ENCODE results near the gene MMP24OS.
"Not testable (repeated sequence)": the region's sequence is repeated elsewhere in the genome, so short reads cannot be mapped to it uniquely, and the experiment has no call there.

MMP24OS gene

DNA sequence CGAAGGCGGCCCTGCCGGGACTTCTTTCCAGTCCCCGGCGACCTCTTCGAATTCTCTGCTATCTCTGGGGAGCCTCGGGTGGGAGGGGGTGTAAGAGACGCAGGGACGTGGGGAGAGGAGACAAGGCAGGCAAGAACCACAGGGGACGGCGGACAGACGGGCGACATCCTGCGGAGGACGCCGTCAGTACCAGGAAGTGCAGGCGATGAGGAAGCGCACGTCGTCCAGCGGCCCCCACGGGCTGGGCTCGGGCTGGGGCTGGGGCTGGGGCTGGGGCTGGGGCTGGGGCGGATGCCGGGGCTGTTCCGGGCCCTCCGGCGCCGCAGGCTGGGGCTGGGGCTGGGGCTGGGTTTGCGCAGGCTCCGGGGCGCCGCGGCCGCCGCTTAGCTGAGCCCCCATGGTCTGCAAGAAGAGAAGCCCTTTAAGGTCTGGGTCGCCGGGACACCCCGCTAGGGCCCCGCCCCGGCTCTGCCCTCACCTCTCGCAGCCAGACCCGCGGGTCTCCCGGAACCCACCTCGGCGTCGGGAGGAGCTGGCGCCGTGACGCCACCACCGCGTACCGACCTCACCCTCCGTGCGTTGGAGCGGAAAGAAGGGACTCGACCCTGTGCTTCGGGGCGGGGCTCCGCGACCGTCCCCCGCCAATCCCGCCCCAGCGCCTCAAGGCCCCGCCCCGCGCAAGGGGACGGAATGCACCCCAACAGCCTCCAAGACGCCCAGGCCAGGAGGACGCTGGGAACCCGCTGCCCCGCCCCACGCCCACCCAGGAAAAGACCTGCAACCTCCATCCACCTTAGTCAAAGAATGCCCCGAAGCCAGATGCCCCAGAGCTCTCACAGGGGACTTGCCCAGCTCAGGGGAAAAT is at the start of gene MMP24OS:
TSS of gene MMP24OS (minus strand) at position 592 of the 865 bp plus-strand sequence. CDS start at position 399, 193 bp downstream.
- DNase-seq (ENCODE audit: low read depth, low spot score) = peak; percentile 41

DNA sequence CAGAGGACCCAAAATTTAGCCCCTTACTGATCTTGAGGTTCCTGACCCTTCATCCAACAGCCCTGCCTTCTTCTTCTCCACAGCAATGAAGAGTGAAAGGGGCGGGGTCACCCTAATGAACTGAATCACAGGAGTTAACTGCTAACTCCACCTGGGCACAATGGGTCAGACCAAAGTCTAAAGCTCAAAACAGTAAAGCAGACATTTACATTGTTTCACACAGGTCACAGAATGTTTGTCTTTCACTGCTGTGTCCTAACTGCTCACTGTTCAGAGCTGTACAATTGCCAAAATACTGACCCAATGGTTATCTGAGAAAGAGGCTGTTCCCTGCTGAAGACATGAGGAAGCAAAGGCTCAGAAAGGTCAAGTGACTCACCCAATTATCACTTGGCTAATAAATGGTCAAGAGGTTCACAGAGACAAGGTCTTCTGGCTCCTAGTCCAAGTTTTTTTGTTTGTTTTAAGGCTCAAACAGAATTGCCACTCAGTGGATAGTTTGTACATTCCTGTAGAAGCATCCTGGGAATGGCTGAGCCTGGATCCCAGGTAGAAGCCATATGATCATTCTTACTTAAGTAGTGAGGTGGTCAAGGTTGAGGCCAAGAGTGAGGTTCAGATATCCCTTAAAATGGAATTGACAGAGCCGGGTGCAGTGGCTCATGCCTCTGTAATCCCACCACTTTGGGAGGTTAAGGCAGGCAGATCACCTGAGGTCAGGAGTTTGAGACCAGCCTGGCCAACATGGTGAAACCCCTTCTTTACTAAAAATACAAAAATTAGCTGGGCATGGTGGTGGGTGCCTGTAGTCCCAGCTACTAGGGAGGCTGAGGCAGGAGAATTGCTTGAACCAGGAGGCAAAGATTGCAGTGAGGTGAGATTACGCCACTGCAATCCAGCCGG is 49.4 kb upstream of the MMP24OS start:
- no peak for DNase-seq (ENCODE audit: low read depth, low spot score)

DNA sequence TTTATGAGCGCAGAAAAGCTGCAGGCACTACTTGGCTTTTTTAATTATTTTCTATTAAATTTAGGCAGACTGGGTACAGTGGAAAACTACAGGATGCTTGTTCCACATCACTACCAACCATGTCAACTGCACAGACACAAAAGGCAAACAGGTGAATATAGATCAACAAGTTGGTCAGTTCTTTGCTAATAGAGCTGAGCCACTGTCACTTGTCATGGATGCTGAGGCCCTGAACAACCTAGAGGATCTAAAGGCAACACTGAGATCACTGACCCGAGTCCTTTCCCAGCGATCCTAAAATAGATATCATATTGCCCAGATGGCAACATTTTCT is 48.8 kb upstream of the MMP24OS start:
- DNase-seq (ENCODE audit: low read depth, low spot score) = no peak

DNA sequence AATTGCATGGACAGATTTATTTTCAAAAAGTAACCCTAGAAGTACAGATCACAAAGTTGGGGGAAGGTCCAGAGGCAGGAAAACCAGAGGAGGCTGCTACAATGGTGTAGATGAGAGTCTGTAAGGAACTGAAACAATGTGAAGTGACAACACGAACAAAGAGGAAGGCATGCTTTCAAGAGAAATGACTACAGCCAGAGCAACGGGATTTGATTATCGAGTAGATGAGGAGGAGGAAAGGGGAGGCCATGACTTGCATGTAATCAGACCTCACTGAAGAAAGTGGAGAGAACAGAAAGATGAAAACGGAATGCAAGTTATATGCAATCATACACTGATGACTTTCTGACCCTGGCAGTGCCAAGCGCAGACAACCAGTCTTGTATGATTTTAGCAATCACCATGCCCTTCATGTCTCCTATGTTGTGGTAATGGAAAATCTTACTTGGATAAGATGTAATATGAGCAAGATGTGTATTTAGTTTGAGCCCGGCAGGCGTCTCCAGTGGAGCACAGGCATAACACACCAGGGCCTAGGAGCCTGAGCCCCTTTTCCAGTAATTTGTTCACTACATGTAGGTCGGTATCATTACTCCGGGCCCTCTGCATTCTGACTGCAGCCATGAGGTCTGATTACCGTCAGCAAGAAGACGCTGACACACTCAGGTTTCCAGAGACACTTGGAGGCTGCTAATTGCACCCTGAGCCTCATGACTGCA is 48.3 kb upstream of the MMP24OS start:
- DNase-seq (ENCODE audit: low read depth, low spot score) = no peak

DNA sequence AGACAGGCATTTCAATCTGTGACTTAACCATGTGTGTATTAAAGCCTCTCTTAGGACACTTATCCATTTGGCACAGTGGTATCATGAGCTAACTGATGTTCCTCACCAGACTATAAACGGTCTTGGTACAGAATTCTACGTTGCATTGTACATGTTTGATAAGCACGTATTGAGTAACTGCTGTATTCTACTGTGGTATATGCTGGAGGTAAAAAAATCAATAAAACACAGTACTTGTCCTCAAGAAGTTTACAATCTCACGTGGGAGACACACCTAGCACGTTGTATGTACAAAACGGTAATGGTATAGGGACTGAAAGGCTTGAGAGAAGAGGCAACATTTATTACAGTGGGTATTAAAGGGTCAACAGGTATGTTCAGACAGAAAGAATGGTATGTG is 47.5 kb upstream of the MMP24OS start:
- DNase-seq (ENCODE audit: low read depth, low spot score) = no peak

DNA sequence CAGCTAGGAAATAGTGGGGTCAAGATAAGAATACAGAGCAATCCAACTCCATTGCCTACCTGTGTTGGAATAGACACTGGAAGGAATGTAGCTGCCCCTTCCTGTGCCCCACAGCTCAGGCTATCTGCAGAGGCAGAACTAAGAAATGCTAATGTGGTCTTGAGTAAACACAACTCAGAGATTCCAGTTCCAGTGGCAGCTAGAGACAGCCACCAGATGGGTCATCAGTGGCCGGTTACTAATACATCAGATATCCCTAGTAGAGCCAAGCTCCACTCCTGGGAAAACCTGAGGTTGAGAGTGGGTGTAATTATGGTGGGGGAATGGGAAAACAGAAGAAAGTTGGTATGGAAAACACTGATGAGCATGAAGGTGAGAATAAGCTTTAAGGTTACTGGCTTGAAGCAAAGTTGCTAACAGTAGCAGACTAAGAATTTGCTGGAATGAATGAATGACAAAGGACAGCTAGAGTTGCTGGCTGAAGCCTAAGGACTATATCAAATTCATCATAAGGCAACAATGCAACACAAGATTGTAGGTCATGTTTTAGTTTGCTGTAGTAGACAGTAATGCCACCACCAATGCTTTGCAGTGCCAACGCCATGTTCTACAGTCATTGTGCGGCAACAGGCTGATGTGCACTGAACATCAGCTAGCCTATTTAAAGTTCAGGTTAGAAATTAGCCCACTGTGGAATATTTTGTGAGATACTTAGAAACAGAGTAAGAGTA is 42.6 kb upstream of the MMP24OS start:
- no peak for DNase-seq (ENCODE audit: low read depth, low spot score)

DNA sequence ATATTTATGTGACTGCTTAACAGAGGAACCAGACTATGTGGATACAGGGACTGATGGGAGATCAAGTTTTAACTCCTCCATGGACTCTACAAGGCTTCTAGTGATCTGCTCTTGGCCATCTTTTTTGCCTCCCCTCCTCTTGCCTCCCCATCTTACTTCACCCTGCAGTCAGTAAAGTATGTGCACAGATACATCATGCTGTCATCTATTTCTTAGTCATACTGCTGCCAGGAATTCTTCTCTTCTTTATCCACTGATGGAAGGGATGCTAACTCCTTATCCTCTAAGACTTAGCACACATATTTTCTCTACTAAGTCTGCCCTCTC is 41.9 kb upstream of the MMP24OS start:
- no peak for DNase-seq (ENCODE audit: low read depth, low spot score)

DNA sequence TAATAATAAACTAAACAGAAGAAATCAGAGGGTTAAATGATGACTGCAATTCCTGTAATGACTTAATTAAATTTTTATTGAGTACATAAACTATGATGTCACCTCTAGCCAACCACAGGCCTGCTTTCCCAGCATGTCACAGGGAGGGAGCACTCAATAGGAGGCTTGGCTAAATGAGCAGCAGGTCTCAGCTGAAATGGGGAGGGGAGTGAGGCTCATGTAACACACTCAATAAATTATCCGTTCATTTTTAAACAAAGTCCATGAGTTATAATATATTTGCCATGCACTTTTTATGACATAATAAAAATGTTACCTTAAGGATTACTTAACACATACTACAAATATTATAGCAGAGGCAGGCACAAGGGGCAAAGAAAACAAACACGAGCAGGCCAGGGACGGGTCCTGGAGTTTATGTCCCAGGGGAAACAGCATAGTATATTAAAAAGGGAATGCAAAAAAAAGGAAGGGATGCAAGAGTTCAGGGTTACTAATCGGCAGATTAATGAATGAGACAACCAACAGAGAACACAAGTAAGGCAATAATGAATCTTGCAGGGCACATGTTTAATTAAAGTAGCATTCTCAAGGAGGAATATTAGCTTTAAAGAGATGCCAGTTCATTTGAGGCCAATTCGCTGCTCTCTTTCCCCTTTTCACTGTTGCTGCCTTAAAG is 41.4 kb upstream of the MMP24OS start:
- DNase-seq (ENCODE audit: low read depth, low spot score) = no peak

DNA sequence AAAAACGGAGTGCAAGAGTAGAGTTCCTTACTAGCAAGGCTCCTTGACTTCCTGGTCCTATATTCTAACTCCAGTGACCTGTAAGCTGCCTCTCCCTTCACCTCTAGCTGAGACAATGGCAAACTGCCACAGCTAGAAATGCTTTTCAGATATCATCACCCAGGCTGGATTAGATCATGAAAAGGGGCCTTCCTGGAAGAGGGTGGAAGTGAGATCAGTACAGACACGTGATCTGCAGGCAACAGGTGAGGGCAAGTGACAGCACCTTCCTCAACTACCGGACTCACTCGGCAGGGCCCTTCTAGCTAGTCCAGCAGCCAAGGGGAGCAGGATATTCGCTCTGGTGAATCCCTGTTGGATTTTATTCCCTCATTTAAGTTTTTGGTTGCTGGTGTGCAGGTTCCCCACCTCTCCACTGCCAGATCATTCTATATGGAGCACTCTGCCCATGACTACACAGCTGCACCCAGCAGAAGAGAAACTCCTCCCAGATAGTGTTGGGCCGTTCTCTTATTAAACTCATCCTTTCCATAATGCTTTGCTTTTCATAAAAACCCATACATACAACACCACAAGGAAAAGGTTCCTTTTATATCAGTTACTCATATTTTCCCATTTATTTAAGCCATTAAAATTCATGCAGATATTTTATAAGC is 40.7 kb upstream of the MMP24OS start:
- no peak for DNase-seq (ENCODE audit: low read depth, low spot score)

DNA sequence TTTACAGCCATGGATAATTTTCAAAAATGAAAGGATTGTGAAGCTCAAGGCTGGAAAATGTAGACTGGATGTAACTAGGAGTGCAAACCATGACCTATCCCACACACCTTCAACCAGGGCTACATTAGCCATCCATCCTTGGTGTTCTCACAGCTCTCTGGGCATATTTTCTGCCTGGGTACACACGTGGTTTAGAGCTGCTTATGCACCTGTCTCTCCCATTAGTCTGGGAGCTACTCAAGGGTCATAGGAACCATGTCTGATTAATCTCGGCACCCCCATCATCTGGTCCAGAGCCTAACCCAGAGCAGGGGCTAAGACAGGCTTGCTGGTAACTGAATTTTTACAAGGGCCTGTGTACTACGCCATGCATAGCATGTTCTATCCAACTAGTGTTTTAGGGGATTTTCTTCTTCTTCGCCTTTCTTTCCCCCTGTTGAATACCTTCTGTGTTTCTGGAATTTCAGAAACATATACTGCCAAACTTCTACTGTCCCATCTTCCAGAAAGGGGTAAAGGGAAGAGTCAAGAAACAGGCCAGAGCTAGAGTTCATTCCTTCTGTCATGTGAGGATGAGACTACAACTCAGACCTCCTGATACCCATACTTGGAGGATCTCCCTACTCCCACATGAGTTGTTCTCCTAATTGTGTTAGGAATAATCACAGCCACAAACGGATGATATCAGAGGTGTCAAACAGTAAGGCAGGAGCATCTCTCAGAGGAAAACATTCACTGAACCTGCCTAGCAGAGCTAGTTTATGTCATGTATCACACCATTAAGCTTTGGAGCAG is 39.7 kb upstream of the MMP24OS start:
- no peak for DNase-seq (ENCODE audit: low read depth, low spot score)

DNA sequence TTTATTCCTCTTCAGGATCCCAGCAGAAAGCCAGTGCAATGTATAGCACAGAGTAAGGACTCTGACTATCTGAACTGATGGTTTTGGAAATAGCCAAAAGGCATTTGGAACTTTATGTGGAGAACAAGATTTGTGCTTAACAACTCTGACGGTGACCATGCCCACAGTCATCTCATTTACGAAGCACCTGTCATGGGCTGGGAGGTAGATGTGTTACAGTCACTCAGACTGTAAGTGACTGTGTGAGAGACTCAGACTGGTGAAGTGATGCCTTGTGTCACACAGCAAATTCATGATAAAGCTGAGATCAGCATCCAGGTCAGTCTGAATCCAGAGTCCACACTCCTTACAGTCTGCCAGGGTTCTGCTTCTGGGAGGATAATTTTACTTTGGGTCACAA is 38.2 kb upstream of the MMP24OS start:
- DNase-seq (ENCODE audit: low read depth, low spot score) = no peak

DNA sequence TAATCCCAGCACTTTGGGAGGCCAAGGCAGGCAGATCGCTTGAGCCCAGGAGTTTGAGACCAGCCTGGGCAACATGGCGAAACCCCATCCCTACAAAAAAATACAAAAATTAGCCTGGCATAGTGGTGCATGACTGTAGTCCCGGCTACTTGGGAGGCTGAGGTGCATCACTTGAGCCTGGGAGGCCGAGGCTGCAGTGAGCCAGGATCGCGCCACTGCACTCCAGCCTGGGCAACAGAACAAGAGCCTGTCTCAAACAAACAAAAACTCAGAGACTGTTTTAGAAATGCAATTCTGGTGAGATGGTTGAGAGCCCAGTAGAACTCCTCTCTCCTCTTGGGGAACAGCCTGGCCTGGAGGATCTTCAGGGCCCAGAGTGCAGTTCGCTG is 37.7 kb upstream of the MMP24OS start:
- DNase-seq (ENCODE audit: low read depth, low spot score) = not testable (repeated sequence)

DNA sequence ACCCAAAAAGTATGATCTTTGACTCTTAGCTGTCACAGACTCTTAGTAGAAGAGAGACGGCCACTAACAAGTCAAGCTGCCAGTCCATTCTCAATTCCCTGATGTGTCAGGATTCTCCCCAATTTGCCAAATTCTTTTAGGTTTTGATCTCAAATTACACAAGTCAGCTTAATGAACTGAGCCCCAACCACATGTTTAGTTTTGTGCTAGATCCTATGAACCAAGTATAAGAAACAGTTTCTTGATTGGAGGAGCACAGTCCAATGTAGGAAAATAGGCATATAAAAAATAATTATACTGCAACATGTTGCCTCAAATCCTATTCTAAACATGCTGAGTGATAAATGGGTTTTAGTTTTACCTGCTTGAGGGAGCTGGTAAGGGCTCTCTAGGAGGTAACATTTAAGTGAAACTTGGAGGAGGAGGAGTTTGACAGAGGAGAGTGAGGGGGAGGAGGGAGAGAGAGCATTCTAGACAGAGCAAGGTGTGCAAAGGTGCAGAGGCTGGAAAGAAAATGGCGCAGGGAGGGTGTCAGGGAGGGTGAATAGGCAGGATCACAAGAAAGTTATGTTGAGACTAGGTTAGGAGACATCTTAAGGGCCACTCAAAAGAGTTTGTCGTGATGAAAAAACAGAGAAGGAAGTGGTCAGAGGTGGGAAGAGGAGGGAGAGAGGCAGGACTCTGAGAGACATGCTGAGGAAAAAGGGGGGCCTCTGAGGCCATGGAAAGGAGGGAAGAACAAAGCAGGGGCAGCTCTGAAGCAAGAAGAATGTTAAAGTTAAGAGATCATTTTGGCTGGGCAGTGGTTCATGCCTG is 37.1 kb upstream of the MMP24OS start:
- DNase-seq (ENCODE audit: low read depth, low spot score) = no peak

DNA sequence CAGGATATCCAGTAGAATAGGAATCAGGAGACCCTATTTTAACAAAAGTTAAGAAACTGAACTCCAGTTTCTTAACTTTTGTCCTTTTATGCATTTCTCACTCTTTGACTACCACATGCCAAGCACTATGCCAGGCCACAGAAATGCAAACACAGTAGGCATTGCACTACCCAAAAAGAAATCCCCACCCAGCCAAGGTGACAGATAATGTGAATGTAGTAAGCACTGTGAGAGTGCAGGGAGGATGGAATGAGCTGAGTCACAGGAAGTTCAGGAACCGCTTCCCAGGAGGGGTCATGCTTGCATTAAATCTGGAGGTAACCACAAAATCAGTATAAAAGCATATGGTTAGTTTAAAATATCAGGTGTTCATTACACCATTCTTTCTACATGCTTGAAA is 34.4 kb upstream of the MMP24OS start:
- DNase-seq (ENCODE audit: low read depth, low spot score) = no peak

DNA sequence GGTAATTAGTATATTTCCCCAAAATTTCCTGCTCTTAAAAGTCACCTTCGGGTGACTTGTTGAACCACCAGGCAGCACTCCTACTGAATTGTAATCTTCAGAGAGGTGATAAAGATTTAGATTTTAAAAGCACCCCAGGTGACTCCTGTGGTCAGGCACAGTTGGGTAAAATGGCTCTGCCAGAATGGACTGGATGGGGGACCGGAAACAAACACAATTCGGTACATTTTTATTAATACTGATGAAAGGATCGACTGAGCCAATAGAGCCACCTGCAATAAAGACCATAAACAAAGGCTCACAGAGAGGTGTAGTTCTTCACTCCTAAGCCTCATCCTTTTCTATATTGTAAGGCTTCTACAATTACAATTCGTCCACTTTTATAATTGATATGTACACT is 33.9 kb upstream of the MMP24OS start:
- no peak for DNase-seq (ENCODE audit: low read depth, low spot score)

DNA sequence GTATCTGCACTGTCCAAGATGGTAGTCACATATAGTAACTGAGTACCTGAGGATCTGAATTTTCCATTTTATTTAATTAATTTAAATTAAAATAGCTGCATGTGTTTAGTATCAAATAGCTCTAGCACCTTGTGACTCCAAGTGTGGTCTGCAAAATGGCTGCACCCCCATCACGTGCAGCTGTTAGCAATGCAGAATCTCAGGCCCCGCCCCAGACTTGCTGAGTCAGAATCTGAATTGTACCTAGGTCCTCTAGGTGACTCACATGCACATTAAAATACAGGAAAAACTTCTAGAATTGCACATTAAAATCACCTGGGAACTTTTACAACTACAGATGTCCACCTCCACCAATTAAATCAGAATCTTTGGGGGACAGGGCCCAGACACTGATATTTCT is 33.5 kb upstream of the MMP24OS start:
- DNase-seq (ENCODE audit: low read depth, low spot score) = no peak

DNA sequence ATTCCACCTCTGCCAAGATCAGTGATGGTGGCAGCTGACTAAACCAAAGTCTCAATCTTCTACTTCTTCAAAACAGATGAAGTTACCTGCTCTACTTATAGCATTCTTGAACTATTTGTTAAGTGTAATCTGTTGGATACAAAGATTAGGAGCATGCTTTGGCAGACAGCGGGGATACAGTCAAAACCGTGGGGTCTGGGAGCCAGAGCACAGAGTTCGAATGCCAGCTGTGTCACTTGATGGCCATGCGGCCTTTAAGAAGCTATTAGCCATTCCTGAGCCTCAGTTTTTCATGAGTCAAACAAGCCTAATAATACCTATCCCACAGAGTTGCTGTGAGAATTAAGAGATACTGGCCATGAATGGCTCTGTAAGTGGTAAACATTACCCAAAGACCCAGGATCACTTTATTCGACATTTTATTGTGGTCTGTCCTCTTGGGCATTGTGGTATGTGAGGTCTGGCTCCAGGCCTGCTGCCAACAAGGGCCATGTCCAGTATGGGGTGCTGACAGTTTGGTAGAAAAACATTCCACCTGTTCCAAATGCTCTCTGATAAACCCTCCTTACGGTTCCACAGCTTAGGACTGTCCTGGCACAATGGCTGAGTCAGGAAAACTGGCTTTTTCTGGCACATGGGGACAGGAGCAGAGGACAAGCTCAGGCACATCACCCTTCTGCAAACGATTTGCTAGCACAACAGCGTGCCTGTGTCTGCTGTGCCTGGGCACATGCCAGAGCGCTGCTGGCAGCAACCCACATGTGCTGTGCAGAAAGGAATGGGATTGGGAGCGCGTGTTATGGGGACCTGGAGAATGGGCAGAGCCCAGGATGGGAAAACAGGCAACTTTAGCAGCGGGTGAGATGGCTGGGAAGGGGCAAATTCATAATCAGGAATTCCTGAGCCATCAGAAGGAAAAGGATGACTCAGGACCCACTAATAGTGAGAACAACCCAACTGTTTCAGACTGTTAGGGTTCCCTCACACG is 30.0 kb upstream of the MMP24OS start:
- DNase-seq (ENCODE audit: low read depth, low spot score) = no peak
